GM21737 (cell line): ENCODE data around the gene U2SURP.

Experiments
- ATAC-seq: cut with Tn5 transposase; IDR thresholded peaks from one replicate; pipeline ENCODE4 v1.9.1; 2021; ENCODE audit warnings: mild to moderate bottlenecking, moderate library complexity; ENCODE audit not compliant: unreplicated experiment

The U2SURP gene

DNA sequence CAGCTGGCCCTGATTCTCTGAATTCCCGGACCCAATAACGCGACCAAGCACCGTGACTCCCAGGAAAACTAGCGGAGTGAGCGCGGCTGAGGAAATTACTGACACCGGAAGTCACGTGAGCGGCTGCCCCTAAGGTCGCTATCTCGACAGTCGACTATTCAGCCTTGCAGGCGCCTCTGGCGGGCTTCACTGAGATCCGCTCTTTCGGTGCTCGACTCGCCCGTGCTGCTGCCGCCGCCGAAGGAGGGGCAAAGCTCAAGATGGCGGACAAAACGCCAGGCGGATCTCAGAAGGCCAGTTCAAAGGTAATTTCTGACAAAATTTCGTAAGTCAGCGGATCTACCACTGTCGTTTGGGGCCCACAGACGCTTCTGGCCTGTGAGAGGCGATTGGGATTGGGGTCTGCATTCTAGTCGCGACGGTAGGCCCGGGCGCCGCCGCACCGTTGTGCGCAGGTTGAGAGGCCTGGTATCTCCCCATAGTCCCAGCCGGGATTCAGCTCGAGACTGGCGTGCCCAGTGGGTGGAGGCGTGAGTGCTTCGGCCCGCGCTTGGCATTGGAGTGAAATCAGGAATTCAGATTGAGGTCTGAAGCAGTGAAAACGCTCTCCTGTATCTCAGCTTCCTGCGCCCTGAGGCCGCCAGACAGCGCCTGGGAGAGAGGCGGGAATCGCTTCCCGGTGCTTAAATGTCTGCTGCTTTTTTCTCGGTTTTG lies at the start of gene U2SURP:
Gene U2SURP (plus strand): TSS at position 202 of the 714 bp plus-strand sequence. CDS start 59 bp downstream, at position 261.
- ATAC-seq: peak; percentile 90

DNA sequence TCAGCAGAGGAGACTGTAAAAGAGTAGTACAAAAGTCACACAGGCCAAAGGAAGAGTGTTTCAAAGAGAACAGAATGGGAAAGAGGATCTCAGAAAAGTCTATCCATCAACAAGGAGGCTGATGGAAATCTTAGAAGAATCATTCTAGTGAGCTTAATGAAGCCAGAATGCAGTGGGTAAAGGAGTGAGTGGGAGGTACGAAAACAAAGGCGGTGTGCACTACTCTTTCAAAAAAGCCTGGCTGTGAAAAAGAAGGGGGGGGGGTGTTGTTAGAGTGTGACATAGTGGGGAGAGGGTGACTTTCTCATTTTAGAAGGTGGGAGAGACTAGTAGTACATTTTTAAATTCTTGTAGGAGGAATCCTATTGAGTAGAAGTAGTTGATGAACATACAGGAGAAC lies 49.6 kb upstream of the U2SURP start:
- no peak for ATAC-seq

DNA sequence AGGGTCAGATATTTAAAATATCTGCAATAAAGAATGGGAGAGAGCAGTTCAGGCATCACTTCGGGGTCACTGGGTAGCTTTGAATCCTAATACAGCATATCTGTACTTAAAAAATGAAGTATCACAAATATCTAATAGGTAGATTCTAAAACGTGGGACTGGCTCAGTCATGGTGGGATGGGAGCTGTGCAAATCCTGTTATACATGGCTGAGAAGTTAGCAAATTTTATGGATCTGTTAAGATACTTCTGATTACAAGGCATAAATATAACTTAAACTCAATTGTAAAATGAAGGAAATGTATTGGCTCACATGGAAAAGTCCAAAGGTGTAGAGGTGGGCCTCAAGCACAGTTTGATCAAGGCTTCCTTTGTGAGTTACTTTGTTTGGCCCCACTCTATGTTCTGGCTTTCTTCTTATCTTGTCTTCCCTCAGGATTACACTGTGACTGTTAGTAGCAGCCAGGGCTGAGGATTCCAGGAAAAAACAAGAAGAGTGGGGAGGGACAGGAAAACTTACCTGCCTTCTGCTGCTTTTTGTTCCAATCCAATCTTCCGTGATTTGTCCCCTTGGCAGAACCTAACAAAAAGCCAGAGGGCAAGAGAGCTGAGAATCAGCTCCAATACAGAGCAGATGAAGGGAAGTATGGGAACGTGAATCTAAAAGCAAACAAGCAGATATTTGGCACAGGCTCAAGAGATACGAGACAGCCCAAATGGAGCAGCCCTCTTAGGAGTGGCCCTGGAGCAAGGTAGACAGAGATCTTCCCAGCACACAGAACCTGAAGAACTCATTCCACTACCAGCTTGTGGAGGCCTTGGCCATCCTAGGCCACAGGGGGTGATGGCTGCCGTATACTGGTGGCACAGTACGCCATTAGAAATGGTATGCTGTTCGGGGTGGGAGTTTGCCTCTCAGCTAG lies 48.8 kb upstream of the U2SURP start:
- ATAC-seq: no peak

DNA sequence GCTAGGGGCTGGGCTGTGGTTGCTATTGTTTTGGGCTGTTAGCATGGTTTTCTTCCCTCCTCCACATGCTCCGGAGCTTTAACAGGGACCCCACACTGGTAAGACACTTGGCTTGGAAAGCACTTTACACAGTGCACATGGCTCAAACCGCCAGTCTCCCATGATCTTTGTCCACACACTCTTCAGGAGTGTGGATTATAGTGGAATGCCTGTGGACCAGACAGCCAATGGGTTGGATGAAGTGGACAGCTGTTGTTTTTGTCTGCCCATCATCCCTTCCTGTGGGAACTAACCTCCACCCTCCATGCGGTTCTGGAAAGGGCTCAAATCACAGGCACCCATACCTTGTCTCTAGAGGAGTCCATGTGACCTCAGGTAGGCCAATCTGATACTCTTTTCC lies 47.9 kb upstream of the U2SURP start:
- no peak for ATAC-seq

DNA sequence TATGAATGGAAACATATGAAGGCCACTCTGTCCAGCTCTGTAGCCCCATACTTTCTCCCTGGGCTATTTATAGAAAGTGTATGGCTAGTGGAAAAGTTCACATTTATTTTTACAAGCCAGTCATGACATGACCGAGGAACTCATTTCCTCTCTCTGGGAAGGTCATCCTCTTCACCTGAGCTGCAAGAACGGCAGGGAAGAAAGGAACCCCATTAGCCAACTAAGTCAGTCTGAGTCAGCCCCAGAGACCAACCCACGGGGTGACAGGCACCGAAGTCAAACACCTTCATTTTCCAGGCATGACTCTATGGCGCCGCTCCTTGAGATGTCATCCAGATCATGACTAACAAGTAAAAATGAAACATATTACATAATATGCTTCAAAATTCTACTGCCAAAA lies 42.7 kb upstream of the U2SURP start:
- no peak for ATAC-seq

DNA sequence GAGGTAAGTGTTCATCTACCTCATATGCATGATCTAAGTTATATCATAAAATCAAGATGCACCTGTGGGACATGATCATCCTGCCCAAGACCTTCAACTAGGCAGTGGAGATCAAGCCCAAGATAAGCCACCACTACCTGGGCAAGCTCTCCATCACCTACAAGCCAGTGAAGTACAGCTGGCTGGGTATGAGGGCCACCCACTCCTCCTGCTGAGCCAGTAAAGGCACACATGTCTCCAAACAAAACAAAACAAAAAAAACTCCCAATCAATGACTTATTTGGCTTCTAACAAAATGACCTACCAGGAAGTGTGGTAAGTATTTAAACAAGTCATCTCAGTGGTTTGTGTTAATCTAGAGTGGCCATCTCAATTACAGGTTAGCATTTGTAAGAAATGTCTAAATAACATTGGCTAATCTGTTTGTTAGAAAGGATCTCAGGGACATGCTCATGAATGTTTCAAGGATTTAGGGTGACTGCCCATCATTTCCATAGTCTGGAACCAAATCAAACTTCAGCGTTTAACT lies 41.0 kb upstream of the U2SURP start:
- ATAC-seq: no peak

DNA sequence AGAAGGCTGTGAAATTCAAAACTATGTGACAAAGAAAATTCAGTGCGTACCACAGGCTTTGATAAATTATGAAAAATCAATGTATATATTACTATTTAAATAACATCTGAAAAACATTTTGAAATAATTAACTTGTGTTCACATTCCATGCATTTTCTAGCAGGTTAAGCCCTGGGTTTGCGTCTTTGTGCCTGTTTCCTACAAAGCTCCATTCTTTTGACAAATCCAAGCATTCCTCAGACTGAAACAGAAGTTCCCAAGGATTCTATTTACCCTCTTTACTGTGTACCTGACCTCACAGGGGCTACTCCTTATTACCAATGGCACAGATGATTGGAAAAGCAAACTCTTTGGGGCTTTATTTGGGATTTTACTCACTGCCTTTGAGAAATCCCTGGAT lies 39.8 kb upstream of the U2SURP start:
- no peak for ATAC-seq

DNA sequence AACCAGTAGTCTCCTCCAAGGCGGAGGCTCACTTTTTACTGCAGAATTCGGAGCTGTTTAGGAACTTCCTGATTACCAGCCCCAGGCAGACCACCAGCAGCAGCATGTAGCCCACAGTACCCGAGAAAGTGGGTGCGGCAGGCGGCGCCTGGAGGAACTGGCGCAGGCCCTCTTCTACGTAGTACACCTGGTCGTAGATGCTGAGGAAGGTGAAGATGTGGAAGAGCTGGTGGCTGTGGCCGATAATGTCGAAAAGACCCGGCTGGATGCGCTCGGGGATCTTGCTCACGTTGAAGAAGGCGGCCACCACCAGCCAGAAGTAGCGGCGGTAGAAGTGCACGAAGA lies 39.2 kb upstream of the U2SURP start:
- ATAC-seq: no peak

DNA sequence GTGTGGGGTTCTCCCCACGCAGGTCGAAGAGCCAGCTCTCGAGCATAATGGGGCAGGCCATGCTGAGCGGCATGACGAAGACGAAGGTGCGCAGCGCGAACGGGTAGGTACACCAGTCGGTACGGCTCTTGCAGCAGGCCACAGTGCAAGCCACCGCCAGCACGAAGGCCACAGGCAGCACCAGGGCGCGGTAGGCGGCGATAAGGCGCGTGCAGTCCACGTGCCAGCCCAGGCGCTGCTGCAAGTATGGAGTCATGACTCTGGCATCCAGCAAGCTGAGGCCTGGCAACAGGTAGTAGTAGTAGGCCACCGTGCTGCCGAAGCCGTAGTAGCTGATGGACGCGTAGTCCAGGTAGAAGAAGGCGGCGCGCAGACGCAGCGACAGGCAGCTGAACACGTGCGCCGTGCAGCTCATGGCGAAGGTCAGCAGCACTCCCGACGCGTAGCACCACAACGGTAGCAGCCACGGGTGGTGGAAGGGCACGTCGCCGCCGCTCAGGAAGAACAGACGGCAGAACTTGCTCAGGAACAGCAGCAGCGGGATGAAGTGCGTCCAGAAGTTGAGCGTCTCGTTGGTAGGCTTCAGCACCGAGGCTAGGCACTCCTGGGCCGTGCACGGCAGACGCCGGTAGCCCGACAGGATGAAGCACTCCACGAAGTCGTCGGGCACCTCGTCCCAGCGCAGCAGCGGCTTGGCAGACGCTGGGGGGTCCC lies 38.7 kb upstream of the U2SURP start:
- no peak for ATAC-seq

DNA sequence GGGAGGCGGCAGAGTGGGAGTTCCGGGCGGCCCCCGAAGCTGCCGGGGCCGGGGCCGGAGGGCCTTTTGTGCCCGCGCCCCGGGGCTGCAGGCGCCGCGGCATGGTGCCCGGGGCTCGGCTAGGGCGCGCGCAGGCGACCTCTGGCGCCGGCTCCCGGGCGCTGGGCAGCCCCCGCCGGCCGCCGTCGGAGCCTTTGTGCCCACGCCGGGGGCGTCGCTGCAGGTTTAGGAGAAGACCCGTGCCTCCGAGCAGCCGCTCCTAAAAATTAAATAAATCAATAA lies 38.2 kb upstream of the U2SURP start:
- no peak for ATAC-seq

DNA sequence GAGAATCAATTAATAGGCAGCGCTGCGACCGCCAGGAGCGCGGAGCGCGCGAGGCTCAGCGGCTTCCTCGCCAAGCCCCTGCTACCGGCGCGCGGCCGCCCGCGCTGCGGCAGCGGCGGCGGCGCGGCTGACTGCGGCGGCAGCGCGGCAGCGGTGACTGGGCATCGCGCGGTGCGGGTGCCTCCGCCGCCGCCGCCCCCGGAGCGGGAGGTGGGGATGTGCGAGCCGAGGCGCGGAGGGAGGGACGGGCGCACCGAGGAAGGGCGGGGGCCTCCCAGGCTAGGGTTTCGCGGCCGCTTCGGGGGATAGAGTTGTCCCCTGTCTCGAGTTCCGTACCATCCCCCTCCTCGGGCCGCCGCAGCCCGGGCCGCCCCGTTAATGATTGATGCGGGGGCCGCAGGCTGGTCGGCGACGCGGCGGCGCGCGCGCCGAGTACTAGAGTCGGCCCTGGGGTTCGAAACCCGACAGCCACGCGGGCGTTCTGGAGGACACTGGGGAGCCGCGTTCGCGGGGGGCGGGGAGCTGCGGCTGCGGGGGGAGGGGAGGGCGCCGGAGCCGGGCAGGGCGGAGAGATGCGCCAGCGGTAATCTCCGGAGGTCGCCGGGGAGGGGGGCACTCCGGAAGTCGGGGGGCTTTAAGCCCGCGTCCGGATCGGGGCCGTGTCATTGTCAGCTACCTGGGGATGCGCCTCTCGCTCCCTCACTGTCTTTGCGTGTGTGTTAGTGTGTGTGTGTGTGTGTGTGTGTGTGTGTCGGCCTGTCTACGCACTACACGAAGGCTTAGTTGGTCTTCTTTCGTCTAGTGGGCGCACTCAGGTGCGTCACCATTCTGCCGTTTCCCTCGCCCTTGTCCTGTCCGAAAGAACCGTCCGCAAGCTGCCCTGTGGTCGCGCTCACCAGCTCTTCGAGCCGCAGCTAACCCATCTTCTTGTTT lies 37.6 kb upstream of the U2SURP start, which contains the start of gene PAQR9:
Gene PAQR9 (minus strand): TSS at position 159 of the 933 bp plus-strand sequence. CDS start 338 bp downstream, outside the sequence.
- ATAC-seq: no peak

DNA sequence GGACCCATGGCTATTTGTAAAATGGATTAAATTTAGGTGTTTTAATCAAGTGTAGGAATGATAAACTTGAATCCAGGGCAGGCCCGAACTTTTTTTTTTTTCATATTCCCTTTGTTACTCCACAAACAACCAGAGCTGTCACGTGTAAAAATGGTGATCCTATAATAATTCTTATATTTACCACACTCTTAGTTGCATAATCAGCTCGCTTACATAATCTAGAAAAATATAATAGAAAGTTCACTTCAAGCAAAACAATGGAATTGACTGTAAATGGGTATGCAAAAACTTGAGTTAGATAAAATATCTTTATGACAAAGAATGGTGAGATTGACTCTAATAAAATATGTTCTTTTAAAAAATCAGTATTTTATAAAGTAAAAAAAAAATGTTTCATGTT lies 35.8 kb upstream of the U2SURP start:
- no peak for ATAC-seq

DNA sequence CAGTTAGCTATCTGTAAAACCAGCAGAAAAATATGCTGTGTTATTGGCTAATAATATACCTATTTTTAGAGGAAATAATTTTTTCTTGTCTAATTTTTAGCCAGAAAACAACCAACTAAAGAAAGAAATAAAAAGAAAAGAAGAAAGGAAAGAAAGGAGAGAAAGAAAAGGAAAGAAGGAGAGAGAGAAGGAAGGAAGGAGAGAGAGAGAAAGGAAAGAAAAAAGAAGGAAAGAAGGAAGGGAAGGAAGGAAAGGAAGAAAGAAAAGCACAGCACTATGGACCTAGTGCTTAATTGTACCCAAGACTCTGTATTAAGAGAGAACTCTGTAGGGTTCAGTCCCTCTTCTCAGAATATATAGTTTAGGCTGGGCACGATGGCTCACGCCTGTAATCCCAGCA lies 34.6 kb upstream of the U2SURP start:
- ATAC-seq: no peak

DNA sequence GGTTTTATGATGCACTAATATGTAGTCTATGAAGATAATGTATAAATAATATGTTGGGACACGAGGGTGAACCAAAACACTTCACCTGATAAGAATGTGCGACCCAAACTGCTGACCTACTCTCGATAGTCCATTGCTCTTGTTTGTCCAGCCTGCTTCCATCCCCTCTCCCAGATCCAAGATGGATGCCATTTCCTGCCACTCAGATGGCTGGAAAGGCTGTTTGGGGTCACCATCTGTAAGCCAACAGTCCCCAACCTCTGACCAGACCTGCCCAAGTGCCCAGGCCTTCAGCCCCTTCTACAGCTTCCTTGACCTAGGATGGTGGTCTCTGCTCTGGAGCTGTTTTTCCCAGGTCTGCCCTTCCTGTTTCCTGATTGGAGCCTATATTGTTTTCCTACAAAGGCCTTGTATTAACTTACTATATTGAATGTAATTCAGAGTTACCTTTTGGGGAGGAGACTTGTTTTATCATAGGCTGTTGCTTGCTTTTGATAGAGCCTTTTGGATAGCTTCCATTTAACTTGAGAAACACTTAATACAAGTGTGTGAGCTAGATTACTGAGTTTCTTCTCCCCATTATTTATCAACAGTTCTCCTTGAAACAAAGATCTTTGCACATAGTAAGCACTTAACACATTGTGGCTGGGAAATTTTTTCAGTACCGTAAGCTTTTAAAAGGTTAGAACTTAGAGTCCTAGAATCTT lies 32.9 kb upstream of the U2SURP start:
- no peak for ATAC-seq

DNA sequence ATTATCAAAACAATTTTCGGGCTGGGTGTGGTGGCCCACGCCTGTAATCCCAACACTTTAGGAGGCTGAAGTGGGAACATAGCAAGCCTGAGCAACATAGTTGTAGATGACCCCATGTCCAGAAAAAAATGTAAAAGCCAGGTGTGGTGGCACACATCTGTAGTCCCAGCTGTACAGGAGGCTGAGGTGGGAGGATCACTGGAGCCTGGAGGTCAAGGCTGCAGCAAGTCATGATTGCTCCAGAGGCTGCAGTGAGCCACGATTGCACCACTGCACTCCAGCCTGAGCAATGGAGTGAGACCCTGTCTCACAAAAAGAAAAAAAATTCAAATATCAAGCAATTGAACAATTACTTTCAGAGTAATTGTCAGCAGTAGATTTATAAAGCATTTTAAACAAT lies 29.9 kb upstream of the U2SURP start:
- no peak for ATAC-seq

DNA sequence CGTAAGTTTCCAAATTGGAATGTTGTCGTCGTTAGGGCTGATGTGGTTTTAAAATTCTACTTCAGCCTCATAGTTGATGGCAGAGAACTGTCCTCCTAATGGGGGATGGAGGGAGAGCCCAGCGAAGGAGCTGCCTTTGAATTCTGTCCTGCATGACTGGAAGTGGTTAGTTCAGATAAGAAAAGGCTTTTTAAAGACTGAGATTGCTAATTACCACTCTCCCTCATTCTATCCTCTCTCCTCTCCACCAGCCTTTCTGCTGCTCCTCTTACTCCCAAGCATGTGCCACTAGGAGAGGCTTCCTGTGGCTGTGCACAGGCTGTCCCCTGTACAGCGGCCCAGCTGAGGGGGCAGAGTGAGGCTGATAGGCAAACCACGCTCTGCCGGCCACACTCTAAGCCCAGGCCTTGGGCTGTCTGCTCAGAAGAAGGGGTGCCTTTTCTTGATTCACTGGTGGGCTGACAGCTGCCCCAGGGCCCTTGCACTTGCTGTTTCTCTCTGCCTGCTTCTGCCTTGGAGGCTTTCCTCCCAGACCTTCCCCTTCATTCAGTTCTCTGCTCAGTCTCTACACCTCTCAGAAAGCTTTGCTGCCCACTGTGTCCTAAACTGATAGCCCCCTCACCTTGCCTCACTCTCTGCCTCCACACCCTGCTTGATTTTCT lies 29.1 kb upstream of the U2SURP start:
- ATAC-seq: no peak

DNA sequence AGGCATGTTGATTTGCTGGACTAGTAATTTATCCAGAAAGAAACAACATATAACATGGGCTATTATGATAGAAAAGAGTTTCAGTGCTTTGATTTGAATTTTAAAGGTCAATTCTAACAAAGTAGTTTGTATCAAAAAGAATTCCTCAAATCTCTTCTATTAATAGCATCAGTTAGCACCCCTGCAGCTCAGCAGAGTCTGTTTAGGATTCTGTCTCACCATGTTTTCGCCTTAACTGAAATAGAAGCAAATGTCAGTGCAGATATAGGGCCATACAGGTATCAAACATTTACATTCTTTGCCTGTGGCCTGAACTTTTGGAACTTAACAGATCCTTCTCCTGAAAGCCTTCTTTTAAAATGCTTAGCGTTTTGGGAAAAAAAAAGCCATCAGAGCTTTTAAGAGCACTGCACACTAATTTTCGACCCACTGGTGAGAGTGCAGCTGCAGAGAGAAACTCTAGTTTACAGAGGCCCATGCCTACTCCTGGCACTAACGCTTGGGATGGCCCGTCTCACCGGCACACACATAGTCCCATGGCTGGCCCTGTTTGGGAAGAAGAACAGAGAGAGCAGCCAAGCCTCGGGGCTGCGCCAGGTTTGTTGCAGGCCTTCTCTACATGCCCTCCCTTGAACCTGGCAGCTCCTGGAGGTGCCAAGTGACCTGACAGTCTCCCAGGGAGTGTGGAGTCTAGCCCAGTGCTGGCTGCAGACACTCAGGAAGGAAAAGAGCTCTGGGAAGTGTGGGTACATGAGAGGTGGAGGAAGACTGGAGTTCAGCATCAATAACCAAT lies 28.0 kb upstream of the U2SURP start:
- no peak for ATAC-seq

DNA sequence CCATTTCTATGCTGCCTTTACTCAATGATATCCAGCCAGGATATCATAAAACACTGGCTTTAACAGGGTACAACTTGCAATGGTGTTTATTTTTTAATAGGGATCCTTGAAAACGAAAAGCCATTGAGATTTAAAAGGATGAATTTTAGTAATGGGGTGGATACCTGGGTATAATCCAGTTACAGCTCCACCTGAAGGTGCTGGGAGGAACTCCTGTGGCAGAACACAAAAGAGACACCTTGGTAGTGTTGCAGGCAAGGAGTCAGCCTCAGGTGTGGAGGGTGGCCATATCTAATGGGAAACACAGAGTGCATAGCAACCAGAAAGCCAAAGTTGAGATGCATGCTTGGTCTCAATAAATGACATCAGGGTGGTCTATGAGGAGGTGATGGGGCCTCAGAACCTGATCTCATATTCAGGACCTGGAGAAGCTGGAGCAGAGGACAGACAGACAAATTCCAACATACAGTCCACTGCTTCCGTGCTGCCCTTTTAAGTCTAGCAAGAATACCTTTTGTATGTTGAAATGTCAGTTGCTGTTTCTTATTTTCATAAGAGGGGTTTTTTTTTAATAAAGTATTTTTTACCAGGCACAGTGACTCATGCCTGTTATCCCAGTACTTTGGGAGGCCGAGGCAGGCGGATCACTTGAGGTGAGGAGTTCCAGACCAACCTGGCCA lies 25.9 kb upstream of the U2SURP start:
- ATAC-seq: no peak
